HG03039 (cell line): ENCODE measurements around the gene TSHB.
"Not testable (repeated sequence)": the region's sequence is repeated elsewhere in the genome, so short reads cannot be mapped to it uniquely, and the experiment has no call there.

Source experiments
- ATAC-seq: cut with Tn5 transposase; IDR thresholded peaks from one replicate; pipeline ENCODE4 v1.9.1; 2021; ENCODE audit warnings: mild to moderate bottlenecking, moderate library complexity; ENCODE audit not compliant: unreplicated experiment

The TSHB gene

DNA sequence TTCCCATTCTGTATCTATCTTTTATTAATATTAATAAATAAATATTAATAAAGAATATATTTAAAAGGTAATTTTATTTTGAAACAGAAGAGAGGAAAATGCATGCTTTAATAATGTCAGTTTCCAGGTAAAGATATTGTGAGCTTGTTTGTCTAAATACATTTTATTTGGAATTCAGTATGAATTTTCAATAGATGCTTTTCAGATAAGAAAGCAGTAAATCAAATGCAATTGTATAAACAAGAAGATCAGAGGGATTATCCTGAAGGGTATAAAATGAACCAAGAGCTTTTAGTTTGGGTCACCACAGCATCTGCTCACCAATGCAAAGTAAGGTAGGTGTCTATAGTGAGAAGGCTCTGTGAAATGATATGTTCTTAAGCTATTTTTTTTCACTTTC, at the start of gene TSHB:
TSS of gene TSHB (plus strand) at position 301 of the 400 bp plus-strand sequence. CDS start 3,537 bp downstream, outside the sequence.
- ATAC-seq = no peak

DNA sequence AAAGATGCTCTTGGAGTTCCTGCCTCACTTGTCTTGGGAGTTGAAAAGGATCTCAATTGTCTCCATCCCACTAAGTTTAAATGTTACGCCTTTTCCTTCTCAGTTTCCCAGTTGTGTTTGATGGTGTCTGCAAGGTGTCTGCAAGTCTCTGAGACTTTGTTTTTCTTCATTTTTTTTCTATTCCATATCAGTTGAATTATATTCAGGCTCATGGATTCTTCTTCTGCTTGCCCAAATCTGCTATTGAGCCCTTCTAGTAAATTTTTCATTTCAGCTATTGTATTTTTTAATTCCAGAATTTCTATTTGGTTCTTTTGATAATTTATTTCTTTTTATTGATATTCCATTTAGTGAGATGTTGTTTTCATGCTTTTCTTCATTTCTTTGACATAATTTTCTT, 47.4 kb upstream of the TSHB start:
- no peak for ATAC-seq

DNA sequence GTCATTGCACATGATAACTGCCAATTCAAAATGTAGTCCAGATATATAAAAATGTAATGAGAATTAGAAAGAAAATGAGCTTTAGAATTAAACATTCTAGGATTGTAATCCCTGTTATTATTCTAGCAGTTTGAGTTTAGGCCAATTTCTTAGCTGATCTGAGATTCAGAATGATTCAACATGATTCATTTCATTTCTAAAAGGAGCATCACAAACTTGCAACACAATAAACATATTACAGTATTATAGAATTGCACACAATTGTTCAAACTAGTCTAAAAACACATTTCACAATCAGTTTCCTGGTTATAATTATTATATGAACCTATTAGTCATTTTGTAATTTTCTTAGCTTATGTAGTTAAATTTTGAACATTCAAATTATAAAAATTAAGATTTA, 43.3 kb upstream of the TSHB start:
- ATAC-seq = no peak

DNA sequence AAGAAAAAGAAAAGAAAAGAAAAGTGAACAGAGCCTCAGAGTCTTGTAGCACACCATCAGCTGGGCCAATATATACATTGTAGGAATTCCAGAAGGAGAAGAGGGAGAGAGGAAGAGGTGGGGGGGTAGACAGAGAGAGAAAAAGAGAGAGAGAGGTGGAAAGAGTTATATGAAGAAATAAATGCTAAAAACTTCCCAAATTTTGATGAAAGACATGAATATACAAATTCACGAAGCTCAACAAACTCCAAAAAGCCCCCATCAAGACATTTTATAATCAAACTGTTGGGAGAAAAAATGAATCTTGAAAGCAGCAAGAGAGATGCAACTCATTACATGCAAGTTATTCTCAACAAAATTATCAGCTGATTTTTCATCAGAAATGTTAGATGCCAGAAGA, 41.5 kb upstream of the TSHB start:
- ATAC-seq = no peak

DNA sequence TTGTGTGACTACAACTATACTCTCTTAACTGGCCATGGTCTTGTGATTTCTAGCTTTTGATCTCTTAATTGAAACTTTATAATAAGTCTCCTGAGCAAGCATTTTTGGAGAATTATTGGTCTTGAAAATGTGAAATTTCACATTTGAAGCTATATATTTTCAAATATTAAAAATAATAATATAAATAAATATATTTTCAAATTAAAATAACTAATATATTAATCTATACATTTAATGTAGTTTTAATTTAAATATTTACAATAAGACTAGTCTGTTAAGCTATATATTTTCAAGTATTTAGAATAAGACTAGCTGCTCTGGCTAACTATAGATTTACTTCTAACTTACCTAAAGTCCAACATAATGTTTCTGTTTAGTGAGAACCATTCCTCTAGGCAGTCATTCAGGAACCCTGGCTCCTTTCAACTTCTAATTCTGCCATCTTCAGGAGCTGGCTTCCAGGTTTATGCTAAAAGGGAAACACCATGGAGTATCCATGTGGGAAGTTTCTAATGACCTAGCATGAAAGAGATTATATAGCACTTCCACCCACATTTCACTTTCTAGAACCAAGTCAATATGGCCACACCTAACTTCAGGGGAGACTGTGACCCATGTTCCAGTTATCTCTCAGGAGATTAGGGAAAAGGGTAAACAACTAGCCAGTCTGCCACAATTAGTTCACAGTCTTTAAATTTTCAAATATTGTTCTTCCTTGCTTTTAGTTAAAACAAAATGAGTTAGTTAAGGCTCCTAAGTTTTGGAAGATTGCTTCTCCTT, 31.9 kb upstream of the TSHB start:
- ATAC-seq = no peak

DNA sequence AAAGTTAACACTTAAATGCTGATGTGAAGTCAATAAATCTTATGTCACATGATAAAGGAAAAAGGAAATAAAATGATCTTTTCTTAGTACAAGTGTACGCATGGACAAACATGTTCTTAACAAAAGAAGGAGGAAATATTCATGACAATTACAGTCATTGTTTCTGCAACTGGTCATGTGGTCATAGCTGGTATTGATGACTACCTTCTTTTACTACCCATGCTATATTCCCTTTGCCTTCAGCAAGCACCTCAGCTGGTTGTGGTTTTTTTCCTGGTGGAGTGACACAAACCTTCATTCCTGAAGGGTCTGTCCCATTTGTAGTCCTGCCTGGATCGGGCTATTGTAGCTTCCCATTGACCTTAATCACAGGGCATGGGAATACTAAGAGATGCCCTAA, 23.4 kb upstream of the TSHB start:
- ATAC-seq = no peak

DNA sequence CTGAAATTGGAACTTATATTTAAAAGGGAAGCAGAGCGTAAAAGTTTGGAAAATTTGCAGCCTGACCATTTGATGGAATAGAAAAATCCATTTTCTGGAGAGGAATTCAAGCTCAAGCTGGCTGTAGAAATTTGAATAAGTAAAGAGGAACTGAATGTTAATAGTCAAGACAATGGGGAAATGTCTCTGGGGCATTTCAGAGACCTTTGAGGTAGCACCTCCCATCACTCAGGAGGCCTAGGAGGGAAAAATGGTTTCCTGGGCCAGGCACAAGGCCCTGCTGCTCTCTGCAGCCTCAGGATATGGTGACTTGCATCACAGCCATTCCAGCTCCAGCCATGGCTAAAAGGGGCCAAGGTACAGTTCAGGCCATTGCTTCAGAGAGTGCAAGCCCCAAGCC, 17.6 kb upstream of the TSHB start:
- ATAC-seq = no peak

DNA sequence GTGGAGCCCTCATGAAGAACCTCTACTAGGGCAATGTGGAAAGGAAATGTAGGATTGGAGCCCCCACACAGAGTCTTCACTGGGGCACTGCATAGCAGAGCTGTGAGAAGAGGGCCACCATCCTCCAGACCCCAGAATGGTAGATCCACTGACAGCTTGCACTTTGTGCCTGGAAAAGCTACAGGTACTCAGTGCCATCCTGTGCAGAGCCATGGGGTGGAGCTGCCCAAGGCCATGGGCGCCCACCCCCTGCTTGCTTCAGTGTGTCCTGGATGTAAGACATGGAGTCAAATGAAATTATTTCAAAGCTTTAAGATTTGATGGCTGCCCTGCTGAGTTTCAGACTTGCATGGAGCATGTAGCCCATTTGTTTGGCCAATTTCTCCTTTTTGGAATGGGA, 17.2 kb upstream of the TSHB start:
- ATAC-seq = no peak

DNA sequence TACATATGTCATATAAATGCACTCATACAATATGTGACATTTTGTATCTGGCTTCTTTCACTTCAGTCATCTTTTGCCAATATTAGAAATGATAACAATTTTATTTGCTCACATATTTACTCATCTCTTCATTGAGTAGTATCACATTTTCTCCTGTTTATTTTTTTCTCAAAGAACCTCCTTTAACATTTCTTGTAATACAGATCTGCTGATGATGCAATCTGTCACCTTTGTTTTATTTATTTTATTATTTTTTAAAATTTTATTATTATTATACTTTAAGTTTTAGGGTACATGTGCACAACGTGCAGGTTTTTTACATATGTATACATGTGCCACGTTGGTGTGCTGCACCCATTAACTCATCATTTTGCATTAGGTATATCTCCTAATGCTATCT, 15.8 kb upstream of the TSHB start:
- no peak for ATAC-seq

DNA sequence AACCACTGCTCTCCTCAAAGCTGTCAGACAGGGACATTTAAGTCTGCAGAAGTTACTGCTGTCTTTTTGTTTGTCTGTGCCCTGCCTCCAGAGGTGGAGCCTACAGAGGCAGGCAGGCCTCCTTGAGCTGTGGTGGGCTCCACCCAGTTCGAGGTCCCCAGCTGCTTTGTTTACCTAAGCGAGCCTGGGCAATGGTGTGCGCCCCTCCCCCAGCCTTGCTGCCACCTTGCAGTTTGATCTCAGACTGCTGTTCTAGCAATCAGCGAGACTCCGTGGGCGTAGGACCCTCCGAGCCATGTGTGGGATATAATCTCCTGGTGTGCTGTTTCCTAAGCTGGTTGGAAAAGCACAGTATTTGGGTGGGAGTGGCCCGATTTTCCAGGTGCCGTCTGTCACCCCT, 10.1 kb upstream of the TSHB start:
- not testable (repeated sequence) for ATAC-seq

DNA sequence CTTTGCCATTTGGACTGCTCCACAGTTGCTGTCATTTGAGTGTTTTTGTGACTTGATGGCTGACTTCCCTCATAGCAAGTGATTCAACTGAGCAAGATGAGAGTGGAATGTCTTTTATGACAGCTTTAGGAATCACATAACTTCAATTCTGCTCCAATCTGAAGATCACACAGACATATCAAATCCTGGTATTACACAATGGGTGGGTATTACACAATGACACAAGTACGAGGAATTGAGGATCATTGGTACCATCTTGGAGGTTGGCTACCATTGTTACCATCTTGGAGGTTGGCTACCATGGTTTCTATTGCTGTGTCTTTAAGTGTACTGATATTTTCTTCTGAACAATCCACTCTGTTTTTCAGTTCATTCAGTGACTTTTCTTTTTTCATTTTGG, 8.5 kb upstream of the TSHB start:
- no peak for ATAC-seq

DNA sequence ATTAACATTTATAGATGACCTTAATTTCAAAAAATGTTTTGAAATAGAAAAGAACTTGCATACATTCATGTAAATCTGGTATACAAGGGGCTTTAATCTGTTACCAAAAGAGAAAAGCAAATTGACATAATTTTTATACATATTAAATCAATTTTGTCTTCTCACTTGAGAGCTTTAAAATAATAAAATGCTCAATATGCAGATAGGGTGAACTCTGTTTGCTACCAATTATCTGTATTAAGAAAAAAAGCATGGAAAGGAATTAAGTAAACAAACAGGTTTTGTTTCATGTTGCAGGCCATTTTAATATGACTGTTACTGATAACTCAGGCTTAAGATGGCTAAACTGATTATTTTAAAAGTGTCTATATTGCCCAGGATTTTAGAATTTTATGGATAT, 6.0 kb upstream of the TSHB start:
- no peak for ATAC-seq

DNA sequence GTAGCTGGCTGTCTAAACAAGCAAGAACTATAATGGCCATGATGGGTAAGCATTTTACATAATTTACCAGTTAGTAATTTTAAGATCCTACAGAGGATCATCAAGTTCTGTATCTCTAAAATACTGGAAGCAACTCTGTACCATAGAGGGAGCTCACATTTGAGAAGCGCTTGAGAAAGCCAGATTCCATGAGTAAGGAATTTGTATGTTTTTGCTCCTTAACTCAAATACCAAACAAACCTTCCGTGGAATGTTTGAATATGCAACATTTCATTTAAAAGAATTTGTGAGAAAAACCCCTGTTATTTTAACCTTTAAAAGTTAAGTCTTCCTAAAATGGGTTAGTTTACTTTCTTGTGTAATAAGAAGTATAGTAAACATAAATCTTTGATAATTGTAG, 2.0 kb downstream of the TSHB start:
- no peak for ATAC-seq

DNA sequence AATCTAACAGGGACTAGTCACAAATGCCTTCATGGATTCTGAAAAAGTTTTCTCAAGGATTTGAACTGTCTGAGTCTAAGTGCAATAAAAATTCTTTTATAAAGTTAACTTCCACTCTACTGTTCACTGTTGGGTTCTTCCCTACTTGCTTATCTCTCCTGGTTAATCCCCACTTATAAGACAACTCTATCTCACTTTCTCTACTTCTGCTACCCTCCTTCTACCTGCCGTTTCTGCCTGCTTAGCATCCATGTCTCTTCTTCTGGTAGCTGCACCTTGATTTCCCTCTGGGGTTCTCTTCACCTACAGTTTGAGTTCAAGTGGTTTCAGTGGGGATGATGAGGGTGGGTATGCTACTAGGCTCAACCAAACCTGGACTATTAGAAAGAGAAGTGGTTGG, 6.0 kb downstream of the TSHB start:
- no peak for ATAC-seq

DNA sequence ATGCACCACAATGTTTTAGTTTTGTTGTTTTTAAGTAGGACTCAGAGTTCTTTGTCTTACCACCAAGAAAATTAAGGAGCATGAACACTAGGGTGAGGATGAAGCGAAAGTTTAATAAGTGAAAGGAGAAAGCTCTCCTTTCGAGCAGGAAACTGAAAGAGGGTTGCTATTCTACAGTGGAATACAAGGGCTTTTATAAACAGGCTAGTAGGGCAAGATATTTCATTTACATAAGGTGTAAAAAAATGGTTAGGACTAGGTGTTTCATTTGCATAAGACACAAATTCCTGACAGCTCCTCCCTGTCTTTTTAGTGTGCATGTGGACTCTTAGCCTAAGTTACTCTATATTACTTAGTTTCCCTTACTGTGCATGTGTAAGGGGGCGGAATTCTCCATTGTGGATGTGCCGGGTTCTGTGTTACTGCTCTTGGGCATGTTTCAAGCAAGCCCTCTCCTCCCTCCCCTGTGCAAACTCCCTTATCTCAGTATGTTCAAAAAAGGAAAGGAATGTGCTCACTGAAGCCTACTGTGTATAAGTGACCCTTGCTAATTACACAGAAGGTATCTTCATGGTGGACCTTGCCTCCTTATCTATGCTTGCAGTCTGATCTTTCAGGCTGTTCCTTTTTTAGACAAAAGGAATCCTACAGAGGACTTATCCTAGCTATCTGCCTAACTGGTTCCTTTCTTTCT, 7.3 kb downstream of the TSHB start:
- no peak for ATAC-seq

DNA sequence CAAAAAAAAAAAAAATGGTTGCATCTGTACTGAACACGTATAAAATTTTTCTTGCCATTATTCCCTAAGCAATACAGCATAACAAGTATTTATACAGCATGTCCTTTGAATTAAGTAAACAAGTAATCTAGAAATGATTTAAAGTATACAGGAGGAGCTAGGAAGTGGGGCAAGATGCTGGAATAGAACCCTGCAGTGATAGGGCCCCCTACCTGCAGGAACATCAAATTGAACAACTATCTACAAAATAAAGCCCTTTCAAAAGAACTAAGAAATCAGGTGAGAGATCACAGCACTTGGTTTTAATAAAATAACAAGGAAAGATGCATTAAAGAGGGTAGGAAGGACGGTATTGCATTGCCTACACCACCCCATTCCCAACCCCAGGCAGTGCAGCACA, 10.9 kb downstream of the TSHB start:
- ATAC-seq = no peak

DNA sequence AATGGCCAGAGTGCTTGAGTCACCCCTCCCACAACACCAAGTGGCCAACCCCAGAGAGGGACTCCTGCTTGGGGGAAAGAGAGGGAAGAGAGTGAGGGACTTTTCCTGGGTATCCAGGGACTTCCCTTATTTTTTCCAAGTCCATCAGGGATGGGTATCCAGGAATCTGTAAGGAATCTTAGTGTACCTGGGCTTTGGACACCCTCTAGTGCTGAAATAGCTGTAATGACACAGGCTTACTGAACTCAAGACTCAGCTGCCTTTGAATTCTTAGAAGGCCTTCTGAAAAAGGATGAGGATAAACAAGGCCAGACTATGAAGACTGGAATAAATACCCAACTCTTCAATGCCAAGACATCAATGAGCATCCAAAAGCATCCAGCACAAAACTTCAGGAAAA, 12.0 kb downstream of the TSHB start:
- no peak for ATAC-seq

DNA sequence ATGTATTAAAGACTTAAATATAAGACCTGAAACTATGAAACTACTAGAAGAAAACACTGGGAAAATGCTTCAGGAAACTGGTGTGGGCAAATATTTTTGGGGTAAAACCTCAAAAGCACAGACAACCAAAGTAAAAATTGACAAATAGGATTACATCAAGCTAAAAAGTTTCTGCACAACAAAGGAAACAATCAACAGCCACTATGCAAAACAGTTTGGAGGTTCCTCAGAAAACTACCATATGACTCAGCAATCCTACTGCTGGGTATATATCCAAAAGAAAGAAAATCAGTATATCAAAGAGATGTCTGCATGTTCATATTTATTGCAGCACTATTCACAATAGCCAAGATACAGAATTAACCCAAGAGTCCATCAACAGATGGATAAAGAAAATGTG, 17.1 kb downstream of the TSHB start:
- ATAC-seq = no peak

DNA sequence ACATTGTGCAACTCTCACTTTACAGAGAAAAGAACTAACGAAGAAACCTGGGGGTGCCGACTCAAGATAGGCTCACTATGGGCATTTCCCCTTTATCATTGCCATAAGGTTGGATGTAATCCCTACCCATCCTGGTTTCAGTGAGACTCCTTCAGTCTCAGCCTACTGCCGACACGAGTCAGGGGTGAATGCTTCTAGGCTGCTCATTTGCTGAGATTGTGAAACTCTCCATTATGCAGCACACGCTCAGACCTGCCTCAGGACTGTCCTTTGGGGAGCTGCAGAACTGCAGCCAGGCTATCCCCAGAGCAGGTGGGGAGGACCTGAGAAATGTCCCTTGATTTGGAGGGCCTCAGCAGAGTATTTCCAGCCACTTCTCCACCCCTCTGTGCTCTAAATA, 22.2 kb downstream of the TSHB start:
- ATAC-seq = no peak

DNA sequence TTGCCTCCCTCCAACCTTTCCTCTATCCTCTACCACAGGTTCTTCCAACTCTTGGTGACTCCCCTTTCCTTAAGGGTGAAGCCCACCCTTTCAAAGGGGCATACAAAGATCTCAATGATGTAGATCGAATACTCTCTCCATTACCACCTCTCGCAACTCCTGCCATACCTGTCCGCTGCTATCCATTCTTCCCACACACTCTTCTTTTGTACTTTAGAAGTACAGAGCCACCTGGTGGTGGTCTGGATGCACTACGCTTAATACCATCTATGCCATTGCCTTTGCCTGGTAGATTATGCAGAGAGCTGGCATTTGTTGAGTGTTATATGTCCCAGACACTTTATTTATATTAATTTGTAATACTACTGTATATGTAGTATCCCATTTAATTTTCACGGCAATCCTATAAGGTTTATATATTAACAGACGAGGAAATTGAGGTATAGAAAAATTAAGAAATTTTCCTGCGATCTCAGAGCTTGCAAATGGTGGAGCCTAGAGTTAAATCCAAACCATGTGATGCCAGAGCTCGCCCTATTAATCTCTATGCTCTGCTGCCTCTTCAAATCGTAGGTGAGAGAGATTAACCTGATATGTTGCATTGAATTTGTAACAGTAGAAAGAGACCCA, 22.9 kb downstream of the TSHB start:
- peak; percentile 77 for ATAC-seq

DNA sequence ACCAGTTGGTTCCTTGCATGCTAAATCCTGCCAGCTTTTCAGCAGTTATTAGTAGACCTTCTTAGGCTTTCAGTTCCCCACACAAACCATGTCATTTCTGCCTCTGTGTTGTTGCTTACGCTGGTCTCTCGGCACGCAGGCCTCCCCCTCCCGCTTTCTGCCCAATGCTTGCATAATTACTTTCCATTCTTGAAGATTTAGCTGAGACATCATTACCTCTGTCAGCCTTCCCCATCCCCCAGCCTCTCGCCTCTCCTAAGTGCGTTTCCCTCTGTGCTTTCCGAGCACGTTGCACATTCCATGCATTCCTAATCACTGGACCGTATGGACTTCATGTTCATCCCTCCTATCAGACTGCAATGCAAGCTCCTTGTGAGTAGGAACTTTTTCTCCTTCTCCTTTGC, 26.8 kb downstream of the TSHB start:
- ATAC-seq = no peak

DNA sequence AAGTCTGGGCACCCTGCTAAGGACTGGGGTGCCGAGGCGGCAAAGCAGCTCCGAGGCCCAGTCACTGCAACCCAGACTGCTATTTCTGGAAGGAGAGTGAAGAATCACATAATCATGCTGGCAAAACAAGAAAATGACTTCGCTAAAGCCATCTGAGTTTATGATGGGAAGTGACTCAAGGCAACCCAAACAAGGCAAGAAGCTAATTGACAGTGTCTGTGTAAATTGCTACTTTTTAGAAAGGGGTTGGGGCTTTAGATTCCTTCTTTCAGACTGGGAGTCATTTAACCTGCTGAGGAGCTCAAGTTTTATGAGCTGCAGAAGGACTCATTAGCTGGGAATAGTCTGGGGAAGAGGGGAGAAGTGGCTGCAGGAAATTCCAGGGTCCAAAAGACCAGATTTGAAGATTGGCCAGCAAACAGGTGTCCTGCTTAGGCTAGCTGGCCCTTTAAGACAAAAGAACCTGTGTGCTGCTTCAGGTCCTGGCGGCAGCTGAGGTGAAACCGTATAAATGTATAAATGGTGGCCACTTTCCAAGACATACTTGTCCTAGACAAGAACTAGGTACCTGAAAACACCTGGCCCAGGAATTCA, 28.1 kb downstream of the TSHB start:
- ATAC-seq = no peak
